ENCODE data around the gene DPY19L3.
"Not testable (repeated sequence)": the region's sequence is repeated elsewhere in the genome, so short reads cannot be mapped to it uniquely, and the experiment has no call there.

DPY19L3 gene

DNA sequence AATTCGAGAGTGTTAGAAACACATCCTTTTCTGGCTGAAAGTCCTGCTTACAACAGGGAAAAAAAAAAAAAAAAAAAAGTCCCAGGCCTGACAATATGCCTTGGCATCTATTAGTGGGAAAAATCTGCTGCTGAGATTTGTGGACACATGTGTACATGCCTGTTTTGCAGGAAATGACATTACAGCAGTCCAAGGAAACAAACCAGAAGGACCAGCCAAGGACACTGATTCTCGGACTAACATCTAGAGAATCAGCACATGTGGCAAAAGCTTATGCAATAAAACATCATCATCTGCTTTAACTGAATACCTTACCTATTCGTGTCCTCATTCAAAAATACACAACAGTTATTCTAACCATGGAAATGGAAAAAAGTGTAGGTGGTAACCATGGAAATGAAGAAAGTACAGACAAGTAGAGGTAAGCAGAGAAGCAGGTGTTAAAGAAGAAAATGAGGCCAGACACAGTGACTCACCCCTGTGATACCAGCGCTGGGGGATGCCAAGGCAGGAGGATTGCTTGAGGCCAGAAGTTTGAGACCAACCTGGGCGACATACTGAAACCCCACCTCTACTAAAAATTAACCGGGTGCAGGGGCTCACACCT is 9.4 kb upstream of the DPY19L3 start:
- DNase-seq (ENCODE audit: low spot score), result no peak

DNA sequence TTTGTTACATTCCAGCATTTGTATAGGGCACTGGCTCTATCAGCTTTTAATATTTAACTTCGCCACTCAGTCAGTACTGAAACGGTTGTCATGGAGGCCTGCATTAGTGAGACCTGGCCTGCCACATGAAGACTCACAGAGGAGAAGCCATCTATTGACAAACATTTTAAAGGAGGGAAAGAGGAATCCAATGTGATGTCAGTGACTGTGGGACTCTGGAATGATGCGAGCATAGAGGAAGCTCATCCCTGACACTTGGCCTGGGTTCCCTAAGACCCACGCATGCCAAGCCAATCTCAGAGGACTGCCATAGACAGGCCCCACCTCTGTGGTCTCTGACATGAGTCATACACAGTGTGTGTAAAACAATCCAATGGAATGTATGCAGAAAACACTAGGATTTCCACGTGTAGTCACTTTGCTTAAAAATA is 7.9 kb upstream of the DPY19L3 start:
- DNase-seq (ENCODE audit: low spot score), result no peak

DNA sequence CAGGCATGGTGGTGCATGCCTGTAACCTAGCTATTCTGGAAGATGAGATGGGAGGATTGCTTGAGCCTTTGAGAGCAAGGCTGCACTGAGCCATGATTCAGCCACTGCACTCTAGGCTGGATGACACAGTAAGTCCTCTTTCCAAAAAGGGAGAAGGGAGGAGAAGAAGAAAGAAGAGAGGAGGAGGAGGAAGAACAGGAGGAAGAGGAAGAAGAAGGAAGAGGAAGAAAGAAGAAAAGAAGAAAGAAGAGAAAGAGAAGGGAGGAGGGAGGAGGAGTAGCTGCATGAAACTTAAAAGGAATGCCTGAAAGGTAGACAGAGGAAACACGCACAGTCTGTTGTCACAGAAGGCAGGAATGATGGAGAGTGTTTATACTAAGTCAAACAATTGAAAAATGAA is 3.6 kb upstream of the DPY19L3 start:
- no peak for DNase-seq (ENCODE audit: low spot score)

DNA sequence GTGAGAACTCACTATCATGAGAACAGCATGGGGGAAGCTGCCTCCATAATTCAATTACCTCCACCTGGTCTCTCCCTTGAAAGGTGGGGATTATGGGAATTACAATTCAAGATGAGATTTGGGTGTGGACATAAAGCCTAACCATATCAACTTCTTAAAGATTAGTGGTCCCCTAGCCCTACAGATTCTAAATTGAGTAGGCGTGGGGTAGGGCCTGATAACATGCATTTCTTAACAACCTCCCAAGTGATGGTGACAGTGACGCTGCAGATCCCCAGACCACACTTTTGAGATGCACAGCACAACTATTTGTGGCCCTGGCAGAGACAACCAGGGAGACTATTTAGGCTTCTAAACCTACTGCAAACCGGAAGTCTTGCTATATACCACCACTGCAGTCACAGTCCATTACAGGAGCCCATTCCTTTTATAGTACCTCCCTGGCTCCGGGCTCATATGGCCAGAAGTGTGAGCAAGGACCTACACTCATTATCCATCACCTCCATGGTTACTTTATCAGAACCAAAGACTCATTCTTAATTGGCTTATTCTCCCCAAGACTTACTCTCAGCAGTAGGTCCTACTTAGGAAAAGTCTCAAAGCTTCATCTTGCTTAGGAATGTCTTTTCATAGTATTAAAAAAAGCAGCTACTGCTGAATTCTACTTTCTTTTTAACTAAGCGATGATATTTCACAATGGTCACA is 2.1 kb upstream of the DPY19L3 start:
- no peak for DNase-seq (ENCODE audit: low spot score)

DNA sequence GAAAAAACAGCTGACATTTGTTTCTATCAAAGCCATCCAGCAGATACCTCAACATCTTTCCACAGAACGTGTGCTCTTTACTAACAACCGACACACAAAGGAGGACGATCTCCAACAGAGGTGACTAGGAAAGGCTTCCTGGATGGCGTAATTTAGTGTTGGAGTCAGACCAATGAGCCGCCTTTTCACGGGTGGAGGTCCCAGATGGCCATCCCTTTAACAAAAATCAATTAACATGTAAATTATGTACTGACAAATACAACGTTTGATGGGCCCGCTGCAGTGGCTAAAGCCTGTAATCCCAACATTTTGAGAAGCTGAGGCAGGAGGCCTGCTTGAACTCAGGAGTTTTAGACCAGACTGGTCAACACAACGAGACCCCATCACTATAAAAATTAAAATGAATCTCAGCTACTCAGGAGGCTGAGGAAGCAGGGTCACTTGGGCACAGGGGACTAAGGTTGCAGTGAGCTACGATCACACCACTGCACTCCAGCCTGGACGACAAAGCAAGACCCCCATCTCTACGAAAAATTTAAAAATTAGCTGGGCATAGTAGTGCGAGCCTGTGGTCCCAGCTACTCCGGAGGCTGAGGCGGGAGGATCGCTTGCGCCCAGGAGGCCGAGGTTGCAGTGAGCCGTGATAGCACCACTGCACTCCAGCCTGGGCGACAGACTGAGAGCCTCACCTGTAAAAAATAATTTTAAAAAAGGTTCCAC is 1.2 kb upstream of the DPY19L3 start:
- peak; percentile 20 for DNase-seq (ENCODE audit: low spot score)

DNA sequence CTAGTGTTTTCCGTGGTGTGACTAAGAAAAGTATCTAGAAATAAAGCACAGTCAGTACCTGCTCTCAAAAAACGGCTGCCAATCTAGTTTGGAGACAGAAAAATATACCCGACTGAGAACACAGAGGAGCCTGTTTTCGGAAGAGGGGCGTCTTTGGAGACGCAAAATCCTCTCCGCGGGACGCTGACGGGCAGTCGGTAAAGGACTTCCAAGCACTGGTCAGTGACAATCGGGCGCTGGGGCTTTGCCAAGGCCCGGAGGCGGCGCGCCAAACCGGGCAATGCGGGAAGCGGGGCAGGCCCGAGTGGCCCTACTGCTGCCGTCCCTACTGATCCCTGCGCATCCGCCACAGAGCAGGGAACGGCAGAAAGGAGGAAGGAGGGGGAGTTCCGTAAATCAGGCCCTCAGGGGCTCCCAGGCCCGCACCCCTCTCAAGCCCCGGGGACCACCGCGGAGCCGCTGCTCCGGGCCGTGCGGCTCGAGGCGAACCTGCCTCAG is 588 bp upstream of the DPY19L3 start:
- peak; percentile 58 for DNase-seq (ENCODE audit: low spot score)

DNA sequence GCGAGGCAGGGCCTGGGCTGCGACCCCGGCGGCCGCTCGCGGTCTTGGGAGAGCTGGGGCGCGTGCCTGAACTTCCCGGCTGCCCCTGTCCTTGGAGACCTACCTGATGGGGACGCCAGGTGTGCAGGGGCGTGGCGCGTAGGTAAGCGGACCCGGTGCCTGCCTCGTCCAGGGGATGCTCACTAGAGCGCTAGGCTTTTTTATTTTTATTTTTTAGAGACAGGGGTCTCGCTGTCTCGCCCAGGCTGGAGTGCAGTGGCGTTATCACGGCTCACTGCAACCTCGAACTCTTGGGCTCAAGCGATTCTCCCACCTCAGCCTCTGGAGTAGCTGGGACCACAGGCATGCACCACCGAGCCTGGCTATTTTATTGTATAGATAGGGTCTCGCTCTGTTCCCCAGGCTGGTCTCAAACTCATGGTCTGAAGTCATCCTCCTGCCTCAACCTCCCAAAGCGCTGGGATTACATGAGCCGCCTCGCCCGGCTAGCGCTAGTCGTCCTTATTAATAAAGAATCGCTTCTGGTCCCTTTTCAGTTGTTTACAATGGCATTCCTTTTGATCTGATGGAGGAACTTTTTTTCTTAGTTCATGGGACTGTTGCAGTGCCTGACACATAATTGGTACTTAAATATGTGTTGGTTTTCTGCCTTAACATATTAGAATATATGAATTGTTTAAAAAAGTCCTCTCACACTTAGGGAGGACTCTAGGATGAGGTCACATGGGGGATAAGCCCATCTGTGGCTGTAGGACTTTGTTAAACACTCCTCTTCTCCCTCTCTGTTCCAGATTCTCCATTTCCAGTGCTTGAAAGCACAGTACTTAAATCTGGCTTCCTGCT is 812 bp downstream of the DPY19L3 start:
- peak; percentile 9 for DNase-seq (ENCODE audit: low spot score)

DNA sequence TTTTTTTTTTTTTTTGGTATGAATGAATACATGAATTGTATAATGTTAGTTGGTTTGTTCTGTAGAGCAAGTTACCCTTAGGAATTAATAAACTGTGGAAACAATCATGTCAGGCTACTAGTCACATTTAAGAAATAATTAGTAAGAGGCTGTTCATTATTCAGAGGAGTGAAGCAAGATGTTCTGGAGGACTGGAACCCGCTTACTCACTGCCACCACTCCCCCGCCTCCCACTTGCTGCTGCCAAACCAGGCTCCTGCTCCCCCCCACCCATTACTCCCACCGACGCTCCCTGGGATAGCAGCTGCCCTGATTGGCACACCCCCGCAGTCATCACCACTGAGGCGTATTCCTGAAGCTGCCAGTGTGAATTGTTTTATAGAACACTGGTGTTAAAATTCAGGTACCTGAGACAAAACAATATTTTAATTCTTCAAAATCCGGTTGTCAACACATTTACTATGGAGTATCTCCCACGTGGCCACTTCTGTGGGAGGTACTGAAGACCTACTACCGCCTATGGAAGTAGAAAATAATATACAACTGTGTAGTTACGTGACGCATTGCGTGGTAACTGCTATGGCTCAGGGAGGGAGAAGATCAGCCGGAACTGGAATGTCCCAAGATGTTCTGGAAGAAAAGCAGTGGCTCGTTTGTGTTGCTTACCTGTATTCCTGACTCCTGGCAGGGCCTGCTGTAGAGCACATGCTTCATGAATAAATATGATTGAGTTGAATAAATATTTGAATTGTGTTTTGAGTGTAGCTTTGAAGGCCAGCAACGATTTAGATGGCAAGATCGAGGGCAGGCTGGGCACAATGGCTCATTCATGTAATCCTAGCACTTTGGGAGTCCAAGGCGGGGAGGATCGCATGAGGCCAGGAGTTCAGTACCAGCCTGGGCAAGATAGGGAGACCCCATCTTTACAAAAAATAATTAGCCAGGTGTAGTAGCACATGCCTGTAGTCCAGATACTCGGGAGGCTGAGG is 1.7 kb downstream of the DPY19L3 start:
- peak; percentile 25 for DNase-seq (ENCODE audit: low spot score)

DNA sequence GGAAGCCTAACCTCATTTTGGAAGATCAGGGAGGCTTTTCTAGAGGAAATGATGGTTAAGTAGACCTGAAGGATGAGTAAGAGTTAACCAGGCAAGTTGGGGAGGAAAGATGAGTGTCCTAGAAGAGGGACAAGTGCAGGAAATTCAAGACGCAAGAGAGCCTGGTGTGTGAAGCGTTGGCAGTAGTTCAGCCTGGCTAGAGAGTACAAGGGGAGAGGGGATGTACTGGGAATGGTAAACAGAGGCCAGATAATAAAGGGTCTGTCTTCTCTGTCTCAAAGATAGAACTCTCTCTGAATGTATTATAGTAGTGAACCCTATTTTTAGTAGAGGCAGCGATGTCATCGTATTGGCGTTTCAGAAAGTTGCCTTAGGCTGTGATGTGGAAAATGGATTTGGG is 9.7 kb downstream of the DPY19L3 start:
- DNase-seq (ENCODE audit: low spot score), result no peak

DNA sequence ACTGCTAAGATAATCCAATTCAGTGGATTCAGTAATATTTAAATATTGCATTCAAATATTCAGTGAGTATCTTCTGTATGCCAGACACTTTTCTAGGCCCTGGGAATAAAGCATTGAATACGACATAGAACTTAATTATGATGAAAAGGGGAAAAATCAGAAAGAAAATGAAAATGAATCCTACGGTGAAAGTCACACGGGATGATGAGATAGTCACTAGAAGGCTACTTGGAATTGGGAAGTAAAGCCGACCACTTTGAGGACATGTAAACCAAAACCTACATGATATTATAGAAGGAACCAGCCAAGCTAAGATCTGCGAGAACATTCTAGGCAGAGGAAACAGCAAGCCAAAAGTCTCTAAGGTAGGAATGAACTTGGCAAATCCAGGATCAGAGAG is 10.1 kb downstream of the DPY19L3 start:
- DNase-seq (ENCODE audit: low spot score), result no peak

DNA sequence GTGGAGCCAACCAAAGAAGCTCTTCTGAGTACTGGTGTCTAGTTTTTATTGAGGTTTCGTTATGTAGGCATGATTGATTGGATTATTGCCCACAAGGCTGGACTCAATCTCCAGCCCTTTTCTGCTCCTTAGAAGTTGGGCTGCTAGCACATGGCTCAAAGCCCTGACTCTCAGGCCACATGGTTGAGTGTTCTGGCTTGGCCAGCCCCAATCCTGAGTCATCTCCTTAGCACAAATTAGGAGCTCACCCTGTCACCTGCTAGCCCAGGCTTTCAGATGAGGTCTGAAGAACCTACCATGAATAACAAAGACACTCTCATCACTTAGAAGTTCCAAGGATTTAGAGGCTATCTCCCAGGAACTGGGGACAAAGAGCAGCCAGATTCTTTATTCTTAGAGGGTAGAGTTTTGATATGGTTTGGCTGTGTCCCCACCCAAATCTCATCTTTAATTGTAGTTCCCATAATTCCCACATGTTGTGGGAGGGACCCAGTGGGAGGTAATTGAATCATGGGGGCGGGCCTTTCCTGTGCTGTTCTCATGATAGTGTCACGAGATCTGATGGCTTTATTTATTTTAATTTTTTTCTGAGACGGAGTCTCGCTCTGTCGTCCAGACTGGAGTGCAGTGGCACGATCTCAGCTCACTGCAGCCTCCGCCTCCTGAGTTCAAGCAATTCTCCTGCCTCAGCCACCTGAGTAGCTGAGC is 11.3 kb downstream of the DPY19L3 start:
- no peak for DNase-seq (ENCODE audit: low spot score)

DNA sequence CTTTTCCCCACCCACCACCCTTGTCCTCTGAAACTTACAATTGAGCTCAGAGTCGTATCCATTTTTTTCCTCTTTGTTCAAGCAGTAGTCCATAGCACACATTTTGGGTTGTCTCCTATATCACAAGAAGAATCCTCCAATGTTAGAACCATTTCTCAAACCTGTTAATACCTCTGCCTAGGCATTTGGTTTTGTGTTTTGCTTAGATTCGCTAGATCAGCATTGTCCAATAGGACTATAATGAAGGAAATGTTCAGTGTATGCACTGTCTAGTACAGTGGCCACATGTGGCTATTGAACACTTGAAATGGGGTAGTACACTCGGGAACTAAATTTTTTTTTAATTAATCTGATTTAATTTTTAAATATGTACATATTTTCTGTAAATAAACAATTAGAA is 12.6 kb downstream of the DPY19L3 start:
- no peak for DNase-seq (ENCODE audit: low spot score)

DNA sequence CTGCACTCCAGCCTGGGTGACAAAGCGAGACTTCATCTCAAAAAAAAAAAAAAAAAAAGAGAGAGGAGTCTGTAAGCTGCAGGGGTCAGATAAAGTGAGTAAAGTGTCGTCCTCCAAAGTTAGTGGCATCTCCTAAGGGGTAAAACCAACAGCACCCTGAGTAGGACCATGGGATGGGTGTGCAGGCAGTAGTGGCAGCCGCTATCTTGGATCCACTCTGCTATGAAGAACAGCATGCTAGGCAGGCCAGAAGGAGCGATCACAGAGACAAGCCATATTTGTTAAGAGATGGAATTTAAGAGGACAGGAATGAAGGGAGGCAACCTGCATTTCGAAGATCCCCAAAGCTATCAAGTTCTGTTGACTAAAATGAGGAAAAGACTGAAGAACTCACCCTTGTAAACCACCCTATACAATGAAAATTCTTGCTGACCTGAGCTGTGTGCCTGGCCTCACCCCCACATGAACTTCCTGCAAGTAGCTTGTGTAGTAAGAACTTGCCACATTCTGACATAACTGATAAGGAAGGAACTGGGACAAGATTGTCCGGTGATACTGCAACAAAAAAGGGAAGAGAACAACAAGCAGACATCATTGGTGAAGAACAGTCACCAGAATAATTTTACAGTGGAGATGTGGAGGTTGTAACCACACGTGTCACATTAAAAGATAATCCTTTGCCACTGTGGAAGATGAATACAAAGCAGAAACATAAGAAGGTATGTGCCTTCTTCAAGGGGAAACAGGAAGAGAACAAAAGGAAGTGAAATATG is 16.2 kb downstream of the DPY19L3 start:
- DNase-seq (ENCODE audit: low spot score), result no peak

DNA sequence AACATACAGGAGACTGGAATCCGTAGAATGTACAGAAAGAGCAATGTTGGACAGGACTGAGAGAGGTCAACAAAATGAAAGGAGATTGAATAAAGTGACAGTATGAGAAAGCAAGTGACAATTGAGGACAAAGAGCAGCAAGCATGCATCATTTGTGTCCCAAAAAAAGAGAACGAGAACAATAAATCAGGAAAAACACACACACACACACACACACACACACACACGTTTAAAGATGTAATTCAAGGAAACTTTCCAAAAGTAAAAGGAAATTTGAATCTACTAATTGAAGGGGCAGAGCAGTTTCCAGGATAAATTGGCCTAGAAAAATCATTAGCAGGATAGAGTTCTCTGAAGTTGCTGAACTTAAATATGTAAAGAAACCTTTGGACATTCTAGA is 16.9 kb downstream of the DPY19L3 start:
- DNase-seq (ENCODE audit: low spot score), result no peak

DNA sequence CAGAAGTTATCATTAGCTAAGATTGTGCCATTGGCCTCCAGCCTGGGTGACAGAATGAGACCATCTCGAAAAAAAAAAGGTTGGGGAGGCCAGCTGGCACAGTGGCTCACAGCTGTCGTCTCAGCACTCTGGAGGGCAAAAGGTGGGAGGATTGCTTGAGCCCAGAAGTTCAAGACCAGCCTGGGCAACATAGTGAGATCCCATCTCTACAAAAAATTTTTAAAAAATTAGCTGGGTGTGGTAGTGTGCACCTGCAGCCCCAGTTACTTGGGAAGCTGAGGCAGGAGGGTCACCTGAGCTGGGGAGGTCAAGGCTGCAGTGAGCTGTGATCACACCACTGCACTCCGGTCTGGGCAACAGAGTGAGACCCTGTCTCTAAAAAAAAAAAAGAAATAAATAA is 18.4 kb downstream of the DPY19L3 start:
- not testable (repeated sequence) for DNase-seq (ENCODE audit: low spot score)

DNA sequence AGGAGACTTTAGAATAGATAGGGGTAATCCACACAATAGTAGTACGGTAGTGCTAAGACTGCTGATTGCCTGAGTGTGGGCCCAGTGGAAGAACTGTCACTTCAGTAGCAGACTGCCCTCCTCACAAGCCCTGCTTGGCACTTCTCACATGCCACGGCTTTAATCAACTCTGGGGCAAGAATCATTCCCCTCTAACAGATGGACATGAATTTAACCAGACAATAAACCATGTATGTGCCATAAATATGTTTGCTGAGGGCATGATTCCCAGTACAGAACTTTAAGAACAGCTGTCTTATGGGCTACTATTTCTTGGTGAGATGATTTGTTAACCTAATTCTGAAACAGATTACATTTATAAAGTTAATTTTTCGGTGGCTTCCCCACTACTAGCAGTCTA is 22.0 kb downstream of the DPY19L3 start:
- no peak for DNase-seq (ENCODE audit: low spot score)

DNA sequence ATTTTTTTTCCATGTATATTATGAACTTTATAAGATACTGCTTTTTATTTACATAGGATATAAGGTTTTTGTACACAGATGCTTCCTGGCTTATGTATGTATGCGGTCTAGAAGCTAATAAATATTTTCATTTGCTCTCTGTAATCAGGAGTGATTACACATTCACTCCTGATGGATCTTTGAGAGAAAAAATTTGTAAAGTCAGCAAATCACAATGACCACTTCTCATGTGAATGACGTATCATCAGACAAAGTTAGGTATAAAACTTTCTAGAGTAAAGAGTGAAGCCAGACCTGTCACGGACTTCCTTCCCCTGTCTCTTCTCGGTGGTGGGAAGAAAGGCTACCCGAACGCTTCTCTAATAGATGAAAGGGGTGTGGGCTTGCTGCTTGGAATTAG is 31.1 kb downstream of the DPY19L3 start:
- no peak for DNase-seq (ENCODE audit: low spot score)

DNA sequence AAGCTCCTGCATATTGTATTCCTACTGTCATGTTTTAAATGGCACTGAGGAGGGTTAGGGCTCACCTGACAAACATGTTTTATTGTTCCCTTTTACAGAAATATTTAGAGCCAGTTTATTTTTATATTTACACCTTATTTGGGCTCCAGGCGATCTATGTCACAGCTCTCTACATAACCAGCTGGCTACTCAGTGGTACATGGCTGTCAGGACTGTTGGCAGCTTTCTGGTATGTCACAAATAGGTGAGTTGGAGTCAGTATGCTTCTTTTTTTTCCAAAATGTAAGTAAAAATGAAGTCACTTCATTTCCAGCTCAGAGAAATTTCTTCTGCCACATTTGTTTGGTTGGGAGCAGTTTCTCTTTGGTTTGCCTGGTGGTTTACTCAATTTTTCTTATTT is 31.5 kb downstream of the DPY19L3 start:
- DNase-seq (ENCODE audit: low spot score), result peak; percentile 57

DNA sequence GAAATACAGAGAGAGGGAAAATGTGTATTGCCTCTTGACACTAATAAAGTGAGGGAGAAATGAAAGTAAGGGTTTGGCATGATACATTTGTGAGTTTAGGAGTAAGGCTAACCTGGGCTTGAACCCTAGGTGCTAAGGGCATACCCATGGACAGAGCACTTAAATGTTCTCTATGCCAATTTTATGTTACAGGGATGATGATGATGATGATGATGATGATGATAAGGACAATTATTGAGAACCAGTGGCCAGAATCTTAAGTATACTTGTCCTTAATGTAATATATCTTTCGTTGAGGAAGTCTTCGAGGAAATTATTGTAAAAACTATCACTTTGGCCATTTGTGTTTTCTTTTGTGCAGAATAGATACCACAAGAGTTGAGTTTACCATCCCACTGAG is 33.2 kb downstream of the DPY19L3 start:
- DNase-seq (ENCODE audit: low spot score), result no peak

DNA sequence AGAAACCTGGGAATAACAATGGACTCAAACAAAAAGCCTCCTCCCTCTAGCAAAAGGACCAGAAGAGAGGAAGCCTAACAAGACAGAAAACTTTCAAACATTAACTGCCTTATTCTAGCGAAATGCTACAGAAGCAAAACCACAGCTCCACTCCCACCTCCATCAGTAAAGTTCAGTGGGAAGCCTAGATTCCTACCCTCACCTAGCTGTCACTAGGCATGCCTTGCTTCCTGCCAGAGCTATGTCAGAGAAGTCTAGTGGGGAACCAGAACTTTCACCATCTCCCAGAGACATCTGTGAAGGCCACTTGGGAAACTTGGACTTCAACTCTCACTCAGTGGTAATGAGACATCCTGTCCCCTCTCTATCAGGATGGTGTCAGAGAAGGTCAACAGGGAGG is 37.1 kb downstream of the DPY19L3 start:
- no peak for DNase-seq (ENCODE audit: low spot score)

Data from cerebellar cortex (tissue), 1 donor.